PC-9 (cell line): ENCODE data around the gene MRPL41.
"Not testable (repeated sequence)": the region's sequence is repeated elsewhere in the genome, so short reads cannot be mapped to it uniquely, and the experiment has no call there.

Source experiments
- EZH2 ChIP-seq: fragments of 200-600 bp; sonication (generic); IDR thresholded peaks from 2 replicates; pipeline ENCODE4 v1.8.0; 2017; ENCODE audit warnings: antibody characterized with exemption, low read depth
- TF ChIP-seq, protein P1 (sequence below): fragments of 200-600 bp; sonication (generic); conservative IDR thresholded peaks from 2 replicates; pipeline ENCODE4 v1.6.1; 2017; ENCODE audit warnings: mixed run types, antibody characterized with exemption, mild to moderate bottlenecking, moderate library complexity

DNA sequence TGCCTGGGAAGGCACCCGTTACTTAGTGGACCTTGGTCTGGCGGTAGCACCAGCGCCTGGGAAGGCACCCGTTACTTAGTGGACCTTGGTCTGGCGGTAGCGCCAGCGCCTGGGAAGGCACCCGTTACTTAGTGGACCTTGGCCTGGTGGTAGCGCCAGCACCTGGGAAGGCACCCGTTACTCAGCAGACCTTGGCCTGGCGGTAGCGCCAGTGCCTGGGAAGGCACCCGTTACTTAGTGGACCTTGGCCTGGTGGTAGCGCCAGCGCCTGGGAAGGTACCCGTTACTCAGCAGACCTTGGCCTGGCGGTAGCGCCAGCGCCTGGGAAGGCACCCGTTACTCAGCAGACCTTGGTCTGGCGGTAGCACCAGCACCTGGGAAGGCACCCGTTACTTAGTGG is 40.6 kb upstream of the MRPL41 start:
- TF ChIP-seq, protein P1, sequence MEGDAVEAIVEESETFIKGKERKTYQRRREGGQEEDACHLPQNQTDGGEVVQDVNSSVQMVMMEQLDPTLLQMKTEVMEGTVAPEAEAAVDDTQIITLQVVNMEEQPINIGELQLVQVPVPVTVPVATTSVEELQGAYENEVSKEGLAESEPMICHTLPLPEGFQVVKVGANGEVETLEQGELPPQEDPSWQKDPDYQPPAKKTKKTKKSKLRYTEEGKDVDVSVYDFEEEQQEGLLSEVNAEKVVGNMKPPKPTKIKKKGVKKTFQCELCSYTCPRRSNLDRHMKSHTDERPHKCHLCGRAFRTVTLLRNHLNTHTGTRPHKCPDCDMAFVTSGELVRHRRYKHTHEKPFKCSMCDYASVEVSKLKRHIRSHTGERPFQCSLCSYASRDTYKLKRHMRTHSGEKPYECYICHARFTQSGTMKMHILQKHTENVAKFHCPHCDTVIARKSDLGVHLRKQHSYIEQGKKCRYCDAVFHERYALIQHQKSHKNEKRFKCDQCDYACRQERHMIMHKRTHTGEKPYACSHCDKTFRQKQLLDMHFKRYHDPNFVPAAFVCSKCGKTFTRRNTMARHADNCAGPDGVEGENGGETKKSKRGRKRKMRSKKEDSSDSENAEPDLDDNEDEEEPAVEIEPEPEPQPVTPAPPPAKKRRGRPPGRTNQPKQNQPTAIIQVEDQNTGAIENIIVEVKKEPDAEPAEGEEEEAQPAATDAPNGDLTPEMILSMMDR: not testable (repeated sequence)
- not testable (repeated sequence) for TF ChIP-seq EZH2
